EH (cell line): Measurements from ENCODE around the gene MAGOHB.
"Not testable (repeated sequence)": the region's sequence is repeated elsewhere in the genome, so short reads cannot be mapped to it uniquely, and the experiment has no call there.

Source experiments
- DNase-seq: peaks from one replicate; pipeline ENCODE4 v3.0.0-alpha.2; 2015; ENCODE audit warnings: low read depth

MAGOHB gene

GRCh38 chr12:10613349-10614055 is at the start of gene MAGOHB:
Gene MAGOHB, minus strand, starts transcription at chr12:10613609. Its CDS starts 77 bp downstream, at chr12:10613532.
- peak; percentile 95 for DNase-seq

GRCh38 chr12:10661338-10661737 is 47.9 kb upstream of the MAGOHB start:
- DNase-seq = peak; percentile 61

GRCh38 chr12:10654003-10654402 is 40.6 kb upstream of the MAGOHB start:
- DNase-seq = no peak

- DNase-seq = peak; percentile 0
These were observed 38.8 kb upstream of the MAGOHB start for GRCh38 chr12:10652192-10652591.

- not testable (repeated sequence) for DNase-seq
These were observed 33.2 kb upstream of the MAGOHB start for GRCh38 chr12:10646576-10646975.

- DNase-seq = no peak
These were observed 32.5 kb upstream of the MAGOHB start for GRCh38 chr12:10645910-10646309.

- peak; percentile 79 for DNase-seq
These were observed 28.5 kb upstream of the MAGOHB start for GRCh38 chr12:10641735-10642500.

- no peak for DNase-seq
These were observed 25.3 kb upstream of the MAGOHB start for GRCh38 chr12:10638728-10639127.

- DNase-seq = no peak
These were observed 23.2 kb upstream of the MAGOHB start for GRCh38 chr12:10636611-10637010.

- DNase-seq = no peak
These were observed 22.7 kb upstream of the MAGOHB start for GRCh38 chr12:10636124-10636523.

GRCh38 chr12:10635306-10635705 is 21.9 kb upstream of the MAGOHB start:
- no peak for DNase-seq

- DNase-seq = peak; percentile 97
These were observed 21.0 kb upstream of the MAGOHB start for GRCh38 chr12:10634427-10634826.

GRCh38 chr12:10633541-10633940 is 20.1 kb upstream of the MAGOHB start:
- DNase-seq = no peak

- peak; percentile 70 for DNase-seq
These were observed 18.8 kb upstream of the MAGOHB start for GRCh38 chr12:10632226-10632625.

GRCh38 chr12:10624605-10625004 is 11.2 kb upstream of the MAGOHB start:
- peak; percentile 36 for DNase-seq

- DNase-seq = no peak
These were observed 9.7 kb upstream of the MAGOHB start for GRCh38 chr12:10623131-10623530.

GRCh38 chr12:10621278-10621677 is 7.9 kb upstream of the MAGOHB start:
- no peak for DNase-seq

- no peak for DNase-seq
These were observed 6.8 kb upstream of the MAGOHB start for GRCh38 chr12:10620078-10620779.

GRCh38 chr12:10618338-10618987 is 5.1 kb upstream of the MAGOHB start:
- peak; percentile 91 for DNase-seq

GRCh38 chr12:10617863-10618262 is 4.5 kb upstream of the MAGOHB start:
- DNase-seq = peak; percentile 27

GRCh38 chr12:10615532-10615931 is 2.1 kb upstream of the MAGOHB start:
- no peak for DNase-seq

- DNase-seq = no peak
These were observed 604 bp upstream of the MAGOHB start for GRCh38 chr12:10614056-10614370.

- DNase-seq = no peak
These were observed 443 bp downstream of the MAGOHB start for GRCh38 chr12:10612984-10613348.
